Spinal cord (tissue), 10 donors: ENCODE measurements around the gene MYPOP. TPM values are rescaled to one million over a fixed set of nuclear protein-coding genes. Genes with fewer than 3 reads are reported as not detected.

Experiments used
- DNase-seq, 6 donors: peaks; one replicate each; pipeline versions ENCODE4 v3.0.0 to v3.0.0-alpha.2; 2013 to 2015; ENCODE audit warnings: low spot score in 6 of 6, low read depth in 4 of 6
- H3K27ac ChIP-seq: one replicate; pipeline ENCODE4 v1.5.1; 2013; ENCODE audit warnings: low read depth, low read length, control low read depth
- H3K27me3 ChIP-seq: one replicate; pipeline ENCODE4 v1.6.1; 2013; ENCODE audit warnings: low read length; ENCODE audit not compliant: control insufficient read depth, insufficient read depth
- H3K36me3 ChIP-seq: one replicate; pipeline ENCODE4 v1.6.1; 2013; ENCODE audit warnings: low read length; ENCODE audit not compliant: control insufficient read depth, insufficient read depth
- H3K4me1 ChIP-seq: one replicate; pipeline ENCODE4 v1.6.1; 2013; ENCODE audit warnings: low read length; ENCODE audit not compliant: control insufficient read depth, insufficient read depth
- H3K4me3 ChIP-seq: one replicate; pipeline ENCODE4 v1.5.1; 2013; ENCODE audit warnings: low read depth, low read length, control low read depth
- H3K9me3 ChIP-seq: one replicate; pipeline ENCODE4 v1.6.1; 2013; ENCODE audit warnings: low read length; ENCODE audit not compliant: control insufficient read depth, insufficient read depth
- WGBS: methylation state at CpG from one replicate; pipeline ENCODE4 v1.1.5; 2013; ENCODE audit warnings: missing lambda C conversion rate; ENCODE audit not compliant: insufficient coverage; 5-methylcytosine and 5-hydroxymethylcytosine counted together
- polyA plus RNA-seq, 2 donors: library from polyadenylated mRNA; unstranded; fragments of 120-200 nt; gene quantifications; one replicate each; pipeline ENCODE4 v1.2.1, GENCODE V29; 2013; ENCODE audit not compliant: insufficient read length in 2 of 2
- total RNA-seq, 2 donors: library from RNA; depleted of rRNA in 1 of 2; stranded (reverse); fragments of 120-200 nt in 1 of 2; fragments of >200 nt in 1 of 2; gene quantifications; one replicate each; pipeline versions ENCODE4 v1.2.3 to v1.2.4, GENCODE V29; 2013 to 2014
- donor health status: healthy.

The MYPOP gene
- total and polyA plus RNA-seq, 4 donors = 1.3 to 13.6 (median 6.7) TPM

- no peak for DNase-seq
- 61% methylated on average over 41 of the region's 44 CpGs for WGBS
- H3K27me3 ChIP-seq = no peaks in the 10 kb centered on the region
Measured at GRCh38 chr19:45913874-45914830, 11.7 kb upstream of the MYPOP start, which contains the start of gene NANOS2. NANOS2 (minus strand) TSS chr19:45914778; CDS start chr19:45914693, 85 bp downstream.

GRCh38 chr19:45911291-45911690, 8.9 kb upstream of the MYPOP start:
- Histone ChIP-seq H3K9me3 (no peaks in the 10 kb centered on the region), H3K36me3 (no peaks in the 10 kb centered on the region), H3K27ac (no peak overlapping the region), H3K4me3 (no peak overlapping the region), H3K27me3 (no peaks in the 10 kb centered on the region), H3K4me1 (peaks cover 4% of the 10 kb centered on the region)
- WGBS = 90% methylated on average over 3 of the region's 8 CpGs
- no peak for DNase-seq

More at GRCh38 chr19:45913874-45914830, 11.7 kb upstream of the MYPOP start, which contains the start of gene NANOS2:
- peaks cover 7% of the 10 kb centered on the region for H3K4me1 ChIP-seq
- no peaks in the 10 kb centered on the region for H3K36me3 ChIP-seq
- no peak within 1 kb of the TSS for H3K4me3 ChIP-seq
- no peak within 1 kb of the TSS for H3K27ac ChIP-seq
- H3K9me3 ChIP-seq = no peaks in the 10 kb centered on the region

- 78% methylated on average over 4 of the region's 5 CpGs for WGBS
- Histone ChIP-seq H3K27me3 (no peaks in the 10 kb centered on the region), H3K4me1 (peaks cover 3% of the 10 kb centered on the region), H3K9me3 (no peaks in the 10 kb centered on the region), H3K27ac (no peak overlapping the region), H3K36me3 (no peaks in the 10 kb centered on the region), H3K4me3 (no peak overlapping the region)
- no peak for DNase-seq
Measured at GRCh38 chr19:45908956-45909355, 6.5 kb upstream of the MYPOP start.

GRCh38 chr19:45906221-45906620, 3.8 kb upstream of the MYPOP start:
- DNase-seq = no peak
- no peak overlapping the region for H3K4me3 ChIP-seq

GRCh38 chr19:45905011-45905410, 2.6 kb upstream of the MYPOP start:
- Histone ChIP-seq H3K4me3 (no peak overlapping the region), H3K36me3 (peaks cover 10% of the 10 kb centered on the region), H3K27ac (no peak overlapping the region), H3K27me3 (no peaks in the 10 kb centered on the region), H3K4me1 (peaks cover 24% of the 10 kb centered on the region), H3K9me3 (no peaks in the 10 kb centered on the region)
- no peak for DNase-seq
- WGBS = 90% methylated on average over 6 of the region's 10 CpGs

More at GRCh38 chr19:45906221-45906620, 3.8 kb upstream of the MYPOP start:
- Histone ChIP-seq H3K27ac (no peak overlapping the region), H3K27me3 (no peaks in the 10 kb centered on the region), H3K4me1 (peaks cover 15% of the 10 kb centered on the region), H3K9me3 (no peaks in the 10 kb centered on the region), H3K36me3 (peaks cover 2% of the 10 kb centered on the region)
- 87% methylated on average over 3 of the region's 3 CpGs for WGBS

DNA sequence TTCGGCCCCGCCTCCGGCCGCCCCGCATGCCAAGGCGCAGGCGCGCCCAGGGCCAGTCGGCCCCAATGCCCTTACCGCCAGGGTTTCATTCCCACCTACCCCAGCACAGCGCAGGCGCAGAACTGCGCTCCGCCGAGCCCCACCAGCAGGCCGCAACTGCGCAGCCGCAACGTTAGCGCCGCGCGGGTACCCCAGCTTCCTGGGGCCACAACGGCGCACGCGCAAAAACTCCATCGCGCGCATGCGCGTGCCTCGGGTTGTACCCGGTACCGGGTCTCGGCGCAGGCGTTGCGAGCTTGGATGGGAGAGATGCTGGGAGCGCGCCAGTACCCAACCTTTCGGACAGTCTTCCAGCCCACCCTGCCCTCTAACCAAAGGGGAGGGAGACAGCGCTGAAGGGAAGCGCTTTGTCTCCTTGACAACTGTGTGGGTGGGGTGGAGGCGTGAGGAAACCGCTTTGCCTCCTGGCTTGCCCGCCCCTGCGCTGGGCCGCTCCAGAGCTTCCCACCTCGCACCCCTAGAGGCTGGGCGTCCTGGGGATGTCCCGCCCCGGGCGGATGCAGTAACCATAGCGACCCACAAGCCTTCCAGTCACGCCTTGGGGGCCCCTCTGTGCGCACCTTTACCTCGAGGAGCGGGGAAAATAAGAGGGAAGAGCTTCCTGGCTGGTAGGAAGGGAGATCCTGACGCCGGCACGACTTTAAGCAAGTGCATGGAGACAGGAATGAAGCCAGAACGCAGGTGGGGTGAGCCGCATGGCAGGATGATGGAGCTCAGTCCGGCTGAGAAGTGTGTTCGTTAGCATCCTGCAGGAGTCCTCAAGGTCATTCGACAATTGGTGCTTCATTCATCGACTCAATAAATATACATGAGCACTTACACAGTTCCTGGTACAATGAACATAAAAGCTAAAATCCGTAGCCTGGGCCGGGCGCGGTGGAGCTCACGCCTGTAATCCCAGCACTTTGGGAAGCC, 525 bp upstream of the MYPOP start:
- DNase-seq = peak; percentile 96 to 99 (median 98)
- Histone ChIP-seq H3K9me3 (no peaks in the 10 kb centered on the region), H3K4me3 (peak overlapping the region; percentile 83), H3K27ac (peak overlapping the region; percentile 94), H3K27me3 (no peaks in the 10 kb centered on the region), H3K36me3 (peaks cover 27% of the 10 kb centered on the region), H3K4me1 (peaks cover 24% of the 10 kb centered on the region)
- under 1% methylated on average over 65 of the region's 73 CpGs for WGBS

DNA sequence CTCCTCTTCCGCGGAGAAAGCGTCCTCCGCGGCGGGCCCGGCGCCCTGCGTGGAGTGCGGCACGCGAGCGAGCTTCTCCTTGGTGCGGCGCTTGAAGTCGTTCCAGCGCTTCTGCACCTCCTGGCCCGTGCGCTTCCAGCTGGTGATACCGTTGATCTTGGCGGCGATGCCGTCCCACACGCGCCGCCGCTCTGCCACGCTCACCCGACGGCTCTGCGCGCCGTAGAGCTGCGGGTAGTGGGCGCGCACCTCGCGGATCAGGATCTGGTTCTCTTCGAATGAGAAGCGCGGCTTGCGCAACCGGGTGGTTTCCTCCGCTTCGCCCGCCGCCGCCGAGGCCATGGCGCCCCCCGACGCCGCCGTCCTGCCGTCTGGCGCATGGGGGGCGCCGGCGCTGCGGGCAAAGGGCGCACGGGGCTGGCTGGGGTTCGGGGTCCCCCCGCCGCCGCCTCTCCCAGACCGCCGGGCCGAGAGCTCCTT, 941 bp downstream of the MYPOP start:
- Histone ChIP-seq H3K27ac (no peak overlapping the region), H3K9me3 (no peaks in the 10 kb centered on the region), H3K36me3 (peaks cover 41% of the 10 kb centered on the region), H3K4me3 (peak overlapping the region; percentile 83), H3K4me1 (peaks cover 24% of the 10 kb centered on the region), H3K27me3 (no peaks in the 10 kb centered on the region)
- 1% methylated on average over 69 of the region's 69 CpGs for WGBS
- DNase-seq = peak in 2 of 6 donors; percentile 41 to 43

- Histone ChIP-seq H3K36me3 (peaks cover 47% of the 10 kb centered on the region), H3K27ac (no peak overlapping the region), H3K9me3 (no peaks in the 10 kb centered on the region), H3K27me3 (no peaks in the 10 kb centered on the region), H3K4me3 (peak overlapping the region; percentile 31), H3K4me1 (peaks cover 24% of the 10 kb centered on the region)
- no peak for DNase-seq
- WGBS = 33% methylated on average over 21 of the region's 22 CpGs
Measured at GRCh38 chr19:45900738-45901431, 1.5 kb downstream of the MYPOP start.
